ENCODE results near the gene OTOP1.
"Not testable (repeated sequence)": the region's sequence is repeated elsewhere in the genome, so short reads cannot be mapped to it uniquely, and the experiment has no call there.

OTOP1 gene

GRCh38 chr4:4226606-4227438 lies at the start of gene OTOP1:
Gene OTOP1 (minus strand): TSS chr4:4226929. CDS start chr4:4226864, 65 bp downstream.
- no peak for DNase-seq

GRCh38 chr4:4274226-4274625 lies 47.5 kb upstream of the OTOP1 start:
- no peak for DNase-seq

GRCh38 chr4:4271912-4272311 lies 45.2 kb upstream of the OTOP1 start:
- DNase-seq, result no peak

GRCh38 chr4:4270529-4270928 lies 43.8 kb upstream of the OTOP1 start:
- DNase-seq, result no peak

- no peak for DNase-seq
These were observed 43.1 kb upstream of the OTOP1 start for GRCh38 chr4:4269856-4270255.

GRCh38 chr4:4269331-4269731 lies 42.6 kb upstream of the OTOP1 start:
- no peak for DNase-seq

GRCh38 chr4:4268776-4269175 lies 42.0 kb upstream of the OTOP1 start:
- no peak for DNase-seq

GRCh38 chr4:4267981-4268380 lies 41.3 kb upstream of the OTOP1 start:
- DNase-seq, result no peak

- peak; percentile 43 for DNase-seq
These were observed 33.5 kb upstream of the OTOP1 start for GRCh38 chr4:4260185-4260751.

- DNase-seq, result no peak
These were observed 32.9 kb upstream of the OTOP1 start for GRCh38 chr4:4259484-4260100.

- not testable (repeated sequence) for DNase-seq
These were observed 31.0 kb upstream of the OTOP1 start for GRCh38 chr4:4257705-4258104.

- no peak for DNase-seq
These were observed 30.1 kb upstream of the OTOP1 start for GRCh38 chr4:4256799-4257198.

GRCh38 chr4:4254666-4255065 lies 27.9 kb upstream of the OTOP1 start:
- DNase-seq, result peak; percentile 61

- DNase-seq, result peak; percentile 44
These were observed 27.5 kb upstream of the OTOP1 start for GRCh38 chr4:4254199-4254598.

- DNase-seq, result no peak
These were observed 23.1 kb upstream of the OTOP1 start for GRCh38 chr4:4249866-4250265.

GRCh38 chr4:4249342-4249741 lies 22.6 kb upstream of the OTOP1 start:
- DNase-seq, result not testable (repeated sequence)

- no peak for DNase-seq
These were observed 22.1 kb upstream of the OTOP1 start for GRCh38 chr4:4248885-4249203.

GRCh38 chr4:4248029-4248884 lies 21.5 kb upstream of the OTOP1 start, which contains the start of gene TMEM128:
Gene TMEM128 (minus strand): TSS chr4:4248223. CDS start chr4:4248202, 21 bp downstream.
- DNase-seq, result peak; percentile 90

GRCh38 chr4:4247696-4248028 lies 20.9 kb upstream of the OTOP1 start:
- DNase-seq, result no peak

- no peak for DNase-seq
These were observed 18.4 kb upstream of the OTOP1 start for GRCh38 chr4:4245172-4245571.

GRCh38 chr4:4239551-4239950 lies 12.8 kb upstream of the OTOP1 start:
- DNase-seq, result not testable (repeated sequence)

- DNase-seq, result no peak
These were observed 6.9 kb upstream of the OTOP1 start for GRCh38 chr4:4233610-4234009.

GRCh38 chr4:4228356-4228668 lies 1.6 kb upstream of the OTOP1 start:
- no peak for DNase-seq

Data from NCI-H1092 treated with DMSO at 0.1 percent for 48 hours (cell line).